HepG2 (cell line): Measurements from ENCODE around the gene TM9SF3. TPM values are rescaled to one million over a fixed set of nuclear protein-coding genes. Genes with fewer than 3 reads are reported as not detected.

Experiments
- ATAC-seq: fragments of 200-7000 bp; cut with Tn5 transposase; 3 replicates; pipeline ENCODE4 v1.9.1; 2020; ENCODE audit warnings: mild to moderate bottlenecking, moderate library complexity
- BruUV-seq: library from RNA; stranded (reverse); fragments of 400-500 nt; replicated peaks from 2 replicates; lab custom pipeline; 2021; lab: Mats Ljungman, UMichigan
- CTCF ChIA-PET: fragments of 300-600 bp; formaldehyde crosslinking; extraction: SDS; loops from one replicate; lab custom pipeline; 2021; ENCODE audit warnings: low total read pairs, inconsistent platforms, low intra/inter-chr PET ratio; lab: Yijun Ruan, JAX
- POLR2A ChIA-PET: fragments of 350-600 bp; sonication (Branson Sonifier 250); formaldehyde crosslinking; loops from one replicate; lab custom pipeline; 2020; ENCODE audit warnings: antibody characterized with exemption, inconsistent platforms; lab: Yijun Ruan, JAX
- DNase-seq: peaks from one replicate; pipeline ENCODE4 v3.0.0-alpha.2; 2015; ENCODE audit warnings: low spot score
- FAIRE-seq: peaks from 3 replicates; lab custom pipeline; 2011; peaks lifted over from hg19 to GRCh38; lab: Jason Lieb, UNC
- H2AFZ ChIP-seq: one replicate; pipeline ENCODE4 v1.6.1; 2011; ENCODE audit warnings: low read length, inconsistent platforms
- H3K27ac ChIP-seq: fragments of 300-600 bp; 3 replicates; pipeline ENCODE4 v1.8.0; 2011; ENCODE audit warnings: mixed run types, mild to moderate bottlenecking, mixed read lengths, low read length, inconsistent platforms; ENCODE audit not compliant: insufficient read depth; ENCODE audit errors: extremely low read length
- H3K27me3 ChIP-seq, 2 experiments: fragments of 200-600 bp in 1 of 2; 2 replicates in 1 of 2; 3 replicates in 1 of 2; pipeline versions ENCODE4 v1.6.0 to v1.8.0; 2011; ENCODE audit warnings: low read length in 2 of 2, mild to moderate bottlenecking in 2 of 2, moderate library complexity in 2 of 2, inconsistent platforms in 1 of 2; ENCODE audit not compliant: insufficient read depth in 2 of 2, control insufficient read depth in 1 of 2
- H3K36me3 ChIP-seq, 2 experiments: fragments of 200-600 bp in 1 of 2; replicated peaks in 1 of 2; 2 replicates in 1 of 2; 3 replicates in 1 of 2; pipeline versions ENCODE4 v1.5.1 to v1.8.0; 2011; ENCODE audit warnings: low read length in 2 of 2, inconsistent platforms in 1 of 2; ENCODE audit not compliant: insufficient read depth in 2 of 2, control insufficient read depth in 1 of 2
- H3K4me1 ChIP-seq: 2 replicates; pipeline ENCODE4 v1.5.1; 2012; ENCODE audit warnings: low read length, inconsistent platforms; ENCODE audit not compliant: insufficient read depth
- H3K4me2 ChIP-seq: 2 replicates; pipeline ENCODE4 v1.6.0; 2011; ENCODE audit warnings: low read depth, low read length, inconsistent platforms
- H3K4me3 ChIP-seq, 3 experiments: fragments of 200-600 bp in 1 of 3; sonication (generic), shearing (Covaris generic) in 1 of 3; replicated peaks in 1 of 3; 2 replicates each; pipeline ENCODE4 v1.5.1; 2011 to 2016; ENCODE audit warnings: low read length in 3 of 3, inconsistent platforms in 2 of 3, low read depth in 2 of 3, mild to moderate bottlenecking in 2 of 3, control low read depth in 1 of 3, mixed read lengths in 1 of 3; ENCODE audit not compliant: insufficient read depth in 1 of 3
- H3K79me2 ChIP-seq: one replicate; pipeline ENCODE4 v1.6.1; 2011; ENCODE audit warnings: low read length, inconsistent platforms; ENCODE audit not compliant: insufficient read depth
- H3K9ac ChIP-seq: 2 replicates; pipeline ENCODE4 v1.6.0; 2011; ENCODE audit warnings: mild to moderate bottlenecking, low read depth, low read length, inconsistent platforms; ENCODE audit not compliant: insufficient read depth
- H3K9me3 ChIP-seq: 2 replicates; pipeline ENCODE4 v1.5.1; 2012; ENCODE audit warnings: mild to moderate bottlenecking, low read length
- H4K20me1 ChIP-seq: 2 replicates; pipeline ENCODE4 v1.6.0; 2011; ENCODE audit warnings: inconsistent platforms, mild to moderate bottlenecking, low read length, moderate library complexity; ENCODE audit not compliant: insufficient read depth
- AGO1 ChIP-seq: fragments of 200-400 bp; formaldehyde crosslinking; IDR thresholded peaks from 2 replicates; pipeline ENCODE4 v1.6.1; 2017; ENCODE audit warnings: mild to moderate bottlenecking, low read depth, low read length, moderate library complexity; ENCODE audit not compliant: poor library complexity, severe bottlenecking
- FUBP1 ChIP-seq: sonication (generic); formaldehyde crosslinking; IDR thresholded peaks from 2 replicates; pipeline ENCODE4 v1.5.1; 2020; ENCODE audit warnings: missing genetic modification reagents, mild to moderate bottlenecking, borderline replicate concordance
- GLMP ChIP-seq: sonication (generic); formaldehyde crosslinking; IDR thresholded peaks from 2 replicates; pipeline ENCODE4 v1.9.0; 2021; ENCODE audit warnings: missing genetic modification reagents, mild to moderate bottlenecking, borderline replicate concordance
- NFAT5 ChIP-seq: sonication (generic); formaldehyde crosslinking; IDR thresholded peaks from 2 replicates; pipeline ENCODE4 v1.4.0; 2020; ENCODE audit warnings: missing genetic modification reagents
- SRSF1 ChIP-seq: fragments of 200-400 bp; formaldehyde crosslinking; optimal IDR thresholded peaks from 2 replicates; pipeline ENCODE3; 2017; ENCODE audit warnings: mild to moderate bottlenecking, low read depth, low read length, moderate library complexity
- ZFP82 ChIP-seq: sonication (generic); formaldehyde crosslinking; IDR thresholded peaks from 2 replicates; pipeline ENCODE4 v1.5.1; 2020; ENCODE audit warnings: mild to moderate bottlenecking, missing genetic modification reagents, borderline replicate concordance
- ZNF30 ChIP-seq: sonication (generic); formaldehyde crosslinking; IDR thresholded peaks from 2 replicates; pipeline ENCODE4 v1.5.0; 2020; ENCODE audit warnings: mild to moderate bottlenecking, missing genetic modification reagents
- ZNF547 ChIP-seq: sonication (generic); formaldehyde crosslinking; IDR thresholded peaks from 2 replicates; pipeline ENCODE4 v1.5.1; 2020; ENCODE audit warnings: mild to moderate bottlenecking, missing genetic modification reagents
- ZNF577 ChIP-seq: sonication (generic); formaldehyde crosslinking; IDR thresholded peaks from 2 replicates; pipeline ENCODE4 v1.4.0; 2020; ENCODE audit warnings: mild to moderate bottlenecking, low read depth, missing genetic modification reagents, borderline replicate concordance
- ZNF616 ChIP-seq: sonication (generic); formaldehyde crosslinking; IDR thresholded peaks from 2 replicates; pipeline ENCODE4 v1.5.0; 2020; ENCODE audit warnings: low read depth, mild to moderate bottlenecking, missing genetic modification reagents
- WGBS: methylation state at CpG from one replicate; pipeline ENCODE4 v1.1.6; 2017; ENCODE audit warnings: low lambda C conversion rate; 5-methylcytosine and 5-hydroxymethylcytosine counted together
- in situ Hi-C: cut with HindIII; loops from 2 replicates; pipeline ENCODE4 v1.10.0; 2017; ENCODE audit warnings: low pct_unique_long_range_greater_than_20kb; ENCODE audit not compliant: extremely low pct_ligation_motif_present
- intact Hi-C: fragments of 100-400 bp; cut with micrococcal nuclease; formaldehyde crosslinking; loops from one replicate; pipeline ENCODE4 v1.10.0; 2022; ENCODE audit not compliant: unreplicated experiment
- polyA plus RNA-seq, 8 experiments: library from polyadenylated mRNA; depleted of rRNA in 3 of 8; stranded (reverse) in 7 of 8; unstranded in 1 of 8; fragments of >200 nt; fragmentation: Illumina TruSeq in 4 of 8; extraction: Trizol in 4 of 8; gene quantifications; 2 replicates each; pipeline versions ENCODE4 v1.2.1 to v1.2.3, GENCODE V29; 2011 to 2016; ENCODE audit warnings: low read depth in 4 of 8, missing spikeins in 1 of 8, mixed read lengths in 1 of 8; ENCODE audit not compliant: insufficient read depth in 1 of 8
- total RNA-seq, 5 experiments: library from RNA; depleted of rRNA; stranded (reverse); fragments of >200 nt; fragmentation: Illumina TruSeq; extraction: Trizol; gene quantifications; 2 replicates each; pipeline ENCODE4 v1.2.3, GENCODE V29; 2016; ENCODE audit warnings: low read depth in 1 of 5

Gene TM9SF3
- total and polyA plus RNA-seq, 2 of the 13 experiments (the other 11 are each of a cell fraction or from before 2014, with no cell fraction given): 43.8 to 120 TPM

GRCh38 chr10:96584474-96584873 is 2.3 kb downstream of the TM9SF3 start:
- in situ Hi-C loops (no loop called here), intact Hi-C loops (no loop called here)
- ATAC-seq (no peak), DNase-seq (no peak), FAIRE-seq (no peak)
- WGBS: 88% methylated on average over 9 of the region's 9 CpGs
- H3K4me2 ChIP-seq: peak overlapping the region; percentile 89
- ChIA-PET POLR2A (no interaction called here), CTCF (no interaction called here)
- TF ChIP-seq ZNF577 (CRISPR knock-in tag) (no peak), GLMP (CRISPR knock-in tag) (no peak), ZFP82 (CRISPR knock-in tag) (no peak), NFAT5 (CRISPR knock-in tag) (no peak), ZNF547 (CRISPR knock-in tag) (no peak), ZNF616 (CRISPR knock-in tag) (no peak), FUBP1 (CRISPR knock-in tag) (no peak), AGO1 (no peak), SRSF1 (no peak), ZNF30 (CRISPR knock-in tag) (no peak)
- H3K4me3 ChIP-seq: peak overlapping the region in 2 of 3 experiments; percentile 97; a peak in 2 of 6 replicates
- no peak overlapping the region for H3K27ac ChIP-seq
- H3K27me3 ChIP-seq: no peaks in the 10 kb centered on the region; a peak in 1 of 5 replicates
- H2AFZ ChIP-seq: no peak overlapping the region
- H3K9me3 ChIP-seq: no peaks in the 10 kb centered on the region
- BruUV-seq: no TSS peak
- H4K20me1 ChIP-seq: peaks cover 55% of the 10 kb centered on the region
- peaks cover 68% of the 10 kb centered on the region for H3K79me2 ChIP-seq
- H3K36me3 ChIP-seq: no peaks in the 10 kb centered on the region; a peak in 3 of 5 replicates
- H3K4me1 ChIP-seq: peaks cover 68% of the 10 kb centered on the region
- H3K9ac ChIP-seq: 0 out of 2 replicates have a peak overlapping the region, but pooled peaks have one; percentile 5
